Cardiac muscle cell (in vitro differentiated cells and primary cell): ENCODE measurements around the gene INHBB. TPM values are rescaled to one million over a fixed set of nuclear protein-coding genes. Genes with fewer than 3 reads are reported as not detected.

Source experiments
- DNase-seq, 2 donors: peaks; one replicate each; pipeline versions ENCODE4 v3.0.0 to v3.0.0-alpha.2; 2010 to 2017; ENCODE audit warnings: low read depth in 1 of 2, low spot score in 1 of 2
- H3K27ac ChIP-seq: fragments of 200-600 bp; sonication (generic); 2 replicates; pipeline ENCODE4 v1.5.1; 2016
- H3K27me3 ChIP-seq: fragments of 200-600 bp; sonication (generic); 2 replicates; pipeline ENCODE4 v1.6.0; 2016; ENCODE audit warnings: control low read depth
- H3K36me3 ChIP-seq: fragments of 200-600 bp; sonication (generic); 2 replicates; pipeline ENCODE4 v1.5.1; 2016; ENCODE audit warnings: control low read depth
- H3K4me1 ChIP-seq: fragments of 200-600 bp; sonication (generic); 2 replicates; pipeline ENCODE4 v1.8.1; 2017; ENCODE audit warnings: low read depth, mild to moderate bottlenecking, mixed run types
- H3K4me3 ChIP-seq: fragments of 200-600 bp; sonication (generic); 2 replicates; pipeline ENCODE4 v1.5.1; 2016; ENCODE audit warnings: mild to moderate bottlenecking
- H3K9me3 ChIP-seq: fragments of 200-600 bp; sonication (generic); 2 replicates; pipeline ENCODE4 v1.5.1; 2017; ENCODE audit warnings: low read depth, mild to moderate bottlenecking, control low read depth
- CTCF ChIP-seq: IDR thresholded peaks from 2 replicates; pipeline ENCODE4 v1.5.1; 2012; ENCODE audit warnings: low read depth, mild to moderate bottlenecking, low read length
- polyA plus RNA-seq: library from polyadenylated mRNA; unstranded; fragments of >200 nt; fragmentation: Nextera tagmentation; extraction: Ambion mirVana; gene quantifications from 2 replicates; pipeline ENCODE4 v1.2.1, GENCODE V29; 2016
- total RNA-seq: library from RNA; depleted of rRNA; stranded (reverse); fragments of >200 nt; gene quantifications from 2 replicates; pipeline ENCODE4 v1.2.3, GENCODE V29; 2016

Gene INHBB
- total and polyA plus RNA-seq, 2 experiments from 2014 or later, result not detected

- DNase-seq, result no peak
- H3K36me3 ChIP-seq, result no peaks in the 10 kb centered on the region
- TF ChIP-seq CTCF, result no peak
- no peaks in the 10 kb centered on the region for H3K4me1 ChIP-seq
- H3K4me3 ChIP-seq, result no peak overlapping the region
- H3K9me3 ChIP-seq, result no peaks in the 10 kb centered on the region
- H3K27me3 ChIP-seq, result peaks cover 47% of the 10 kb centered on the region
- H3K27ac ChIP-seq, result no peak overlapping the region
Observed at GRCh38 chr2:120317180-120317533, 28.8 kb upstream of the INHBB start.

GRCh38 chr2:120317916-120318315, 28.0 kb upstream of the INHBB start:
- TF ChIP-seq CTCF, result no peak
- no peaks in the 10 kb centered on the region for H3K36me3 ChIP-seq
- no peaks in the 10 kb centered on the region for H3K4me1 ChIP-seq
- H3K27me3 ChIP-seq, result peaks cover 39% of the 10 kb centered on the region
- DNase-seq, result no peak
- H3K4me3 ChIP-seq, result no peak overlapping the region
- H3K9me3 ChIP-seq, result no peaks in the 10 kb centered on the region
- no peak overlapping the region for H3K27ac ChIP-seq

- no peak for TF ChIP-seq CTCF
- DNase-seq, result peak in 1 of 2 donors; percentile 57
- no peak overlapping the region for H3K4me3 ChIP-seq
Observed at GRCh38 chr2:120318626-120319025, 27.3 kb upstream of the INHBB start.

GRCh38 chr2:120319123-120319522, 26.8 kb upstream of the INHBB start:
- H3K9me3 ChIP-seq, result no peaks in the 10 kb centered on the region
- no peak overlapping the region for H3K27ac ChIP-seq
- H3K27me3 ChIP-seq, result peaks cover 27% of the 10 kb centered on the region
- no peak for DNase-seq
- H3K36me3 ChIP-seq, result no peaks in the 10 kb centered on the region
- H3K4me3 ChIP-seq, result no peak overlapping the region
- no peak for TF ChIP-seq CTCF
- no peaks in the 10 kb centered on the region for H3K4me1 ChIP-seq

More at GRCh38 chr2:120318626-120319025, 27.3 kb upstream of the INHBB start:
- no peaks in the 10 kb centered on the region for H3K9me3 ChIP-seq
- H3K4me1 ChIP-seq, result no peaks in the 10 kb centered on the region
- no peak overlapping the region for H3K27ac ChIP-seq
- H3K27me3 ChIP-seq, result peaks cover 32% of the 10 kb centered on the region
- H3K36me3 ChIP-seq, result no peaks in the 10 kb centered on the region

GRCh38 chr2:120319686-120320317, 26.1 kb upstream of the INHBB start:
- peaks cover 20% of the 10 kb centered on the region for H3K27me3 ChIP-seq
- no peak overlapping the region for H3K27ac ChIP-seq
- DNase-seq, result no peak
- no peaks in the 10 kb centered on the region for H3K36me3 ChIP-seq
- no peak for TF ChIP-seq CTCF
- no peak overlapping the region for H3K4me3 ChIP-seq
- H3K4me1 ChIP-seq, result no peaks in the 10 kb centered on the region
- no peaks in the 10 kb centered on the region for H3K9me3 ChIP-seq
